Neural cell (in vitro differentiated cells): ENCODE data around the gene CKMT2. TPM values are rescaled to one million over a fixed set of nuclear protein-coding genes. Genes with fewer than 3 reads are reported as not detected.

Experiments
- H2AFZ ChIP-seq: fragments of 200-600, 300-800 bp; sonication (generic), shearing (Covaris generic); 2 replicates; pipeline ENCODE4 v1.6.0; 2014; ENCODE audit warnings: low read depth, mild to moderate bottlenecking, antibody characterized with exemption, low read length, moderate library complexity
- H3F3A ChIP-seq: fragments of 200-600 bp; shearing (Covaris generic); 2 replicates; pipeline ENCODE4 v1.6.1; 2016; ENCODE audit warnings: mild to moderate bottlenecking, moderate library complexity, mixed read lengths, antibody characterized with exemption, low read length; ENCODE audit not compliant: insufficient read depth, poor library complexity, severe bottlenecking
- H3K27ac ChIP-seq: fragments of 200-600, 300-800 bp; sonication (generic), shearing (Covaris generic); 2 replicates; pipeline ENCODE4 v1.5.1; 2014; ENCODE audit warnings: mild to moderate bottlenecking, low read length, moderate library complexity
- H3K27me3 ChIP-seq: fragments of 300-800, 200-600 bp; sonication (generic), shearing (Covaris generic); 2 replicates; pipeline ENCODE4 v1.6.0; 2014; ENCODE audit warnings: mild to moderate bottlenecking, low read depth, low read length, moderate library complexity; ENCODE audit not compliant: insufficient read depth
- H3K36me3 ChIP-seq: fragments of 300-800, 200-600 bp; sonication (generic), shearing (Covaris generic); 2 replicates; pipeline ENCODE4 v1.5.1; 2014; ENCODE audit warnings: mild to moderate bottlenecking, antibody characterized with exemption, low read length, moderate library complexity; ENCODE audit not compliant: insufficient read depth
- H3K4me2 ChIP-seq: fragments of 300-800, 200-600 bp; sonication (generic), shearing (Covaris generic); 2 replicates; pipeline ENCODE4 v1.6.0; 2014; ENCODE audit warnings: mild to moderate bottlenecking, low read length
- H3K4me3 ChIP-seq: fragments of 300-800, 200-600 bp; sonication (generic), shearing (Covaris generic); 2 replicates; pipeline ENCODE4 v1.5.1; 2014; ENCODE audit warnings: mild to moderate bottlenecking, low read length, moderate library complexity
- H3K79me2 ChIP-seq: fragments of 200-600 bp; shearing (Covaris generic); replicated peaks from 2 replicates; pipeline ENCODE4 v1.6.0; 2014; ENCODE audit warnings: mild to moderate bottlenecking, low read length, moderate library complexity; ENCODE audit not compliant: insufficient read depth
- H3K9ac ChIP-seq: fragments of 300-800, 200-600 bp; sonication (generic), shearing (Covaris generic); 2 replicates; pipeline ENCODE4 v1.6.1; 2016; ENCODE audit warnings: mild to moderate bottlenecking, low read length, mixed read lengths
- H3K9me2 ChIP-seq: fragments of 200-600 bp; shearing (Covaris generic); 2 replicates; pipeline ENCODE4 v1.6.1; 2016; ENCODE audit warnings: mild to moderate bottlenecking, low read length, mixed read lengths; ENCODE audit not compliant: insufficient read depth
- H3K9me3 ChIP-seq: fragments of 200-600, 300-800 bp; sonication (generic), shearing (Covaris generic); 2 replicates; pipeline ENCODE4 v1.6.1; 2016; ENCODE audit warnings: mild to moderate bottlenecking, mixed run types, low read length, moderate library complexity, mixed read lengths
- H4K20me1 ChIP-seq: fragments of 200-600 bp; shearing (Covaris generic); 2 replicates; pipeline ENCODE4 v1.6.1; 2016; ENCODE audit warnings: mild to moderate bottlenecking, mixed run types; ENCODE audit not compliant: insufficient read depth
- CTCF ChIP-seq: fragments of 450-650 bp; IDR thresholded peaks from 2 replicates; pipeline ENCODE4 v1.5.1; 2014; ENCODE audit warnings: antibody characterized with exemption, mild to moderate bottlenecking, moderate library complexity; ENCODE audit not compliant: poor library complexity, severe bottlenecking
- EP300 ChIP-seq: fragments of 450-650 bp; conservative IDR thresholded peaks from 2 replicates; pipeline ENCODE4 v1.6.1; 2014; ENCODE audit warnings: antibody characterized with exemption, mild to moderate bottlenecking, moderate library complexity; ENCODE audit not compliant: poor library complexity, severe bottlenecking
- EZH2 ChIP-seq: fragments of 200-600, 300-800 bp; shearing (Covaris generic), sonication (generic); IDR thresholded peaks from 2 replicates; pipeline ENCODE4 v1.6.1; 2014; ENCODE audit warnings: antibody characterized with exemption, low read length, borderline replicate concordance, mild to moderate bottlenecking; ENCODE audit not compliant: insufficient read depth, poor library complexity, severe bottlenecking
- MXI1 ChIP-seq: fragments of 450-650 bp; conservative IDR thresholded peaks from 2 replicates; pipeline ENCODE4 v1.6.1; 2014; ENCODE audit warnings: antibody characterized with exemption, mild to moderate bottlenecking; ENCODE audit not compliant: poor library complexity, severe bottlenecking
- POLR2AphosphoS5 ChIP-seq: IDR thresholded peaks from 2 replicates; pipeline ENCODE4 v1.6.1; 2012
- RAD21 ChIP-seq: fragments of 450-650 bp; conservative IDR thresholded peaks from 2 replicates; pipeline ENCODE4 v1.6.1; 2014; ENCODE audit warnings: antibody characterized with exemption, mild to moderate bottlenecking, moderate library complexity
- REST ChIP-seq: IDR thresholded peaks from 2 replicates; pipeline ENCODE4 v1.6.1; 2012; ENCODE audit warnings: borderline replicate concordance
- SMC3 ChIP-seq: fragments of 450-650 bp; conservative IDR thresholded peaks from 2 replicates; pipeline ENCODE4 v1.6.1; 2014; ENCODE audit warnings: antibody characterized with exemption, mild to moderate bottlenecking, moderate library complexity; ENCODE audit not compliant: poor library complexity
- TAF1 ChIP-seq: IDR thresholded peaks from 2 replicates; pipeline ENCODE4 v1.6.1; 2012; ENCODE audit warnings: low read depth
- polyA plus RNA-seq: library from polyadenylated mRNA; depleted of rRNA; stranded (reverse); fragments of >200 nt; gene quantifications from 2 replicates; pipeline ENCODE4 v1.2.3, GENCODE V29; 2014

Gene CKMT2
- polyA plus RNA-seq, 1 donor from 2014 or later: not detected

GRCh38 chr5:81202655-81203054 is 30.5 kb upstream of the CKMT2 start:
- Histone ChIP-seq H4K20me1 (no peaks in the 10 kb centered on the region), H3K27me3 (no peaks in the 10 kb centered on the region), H3K36me3 (no peaks in the 10 kb centered on the region), H3K9me3 (no peaks in the 10 kb centered on the region), H3F3A (no peaks in the 10 kb centered on the region), H3K9ac (no peak overlapping the region), H3K4me2 (no peak overlapping the region), H3K27ac (no peak overlapping the region), H2AFZ (no peak overlapping the region), H3K9me2 (no peaks in the 10 kb centered on the region), H3K4me3 (no peak overlapping the region), H3K79me2 (no peaks in the 10 kb centered on the region)
- TF ChIP-seq CTCF (no peak), RAD21 (no peak), SMC3 (no peak), TAF1 (no peak), POLR2AphosphoS5 (no peak), MXI1 (no peak), REST (no peak), EP300 (no peak), EZH2 (no peak)

DNA sequence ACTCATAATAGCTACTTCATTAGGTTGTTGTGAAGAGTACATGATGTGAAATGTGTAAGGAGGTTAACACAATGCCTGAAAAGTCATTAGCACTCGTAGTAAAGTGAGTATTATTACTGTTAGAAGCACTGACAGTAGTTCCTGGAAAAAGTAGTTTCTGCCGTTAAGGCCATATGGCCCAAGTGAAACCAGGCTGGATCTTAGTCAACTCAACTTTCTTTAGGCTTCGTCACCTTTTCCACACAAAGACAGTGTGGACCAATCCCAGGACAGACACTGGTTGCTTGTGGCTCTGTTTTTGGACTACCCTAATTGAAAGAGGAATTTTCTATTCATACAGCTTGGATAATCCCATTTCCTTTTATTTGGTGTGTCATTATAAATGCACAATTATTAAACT is 29.4 kb upstream of the CKMT2 start:
- Histone ChIP-seq H3K9ac (no peak overlapping the region), H3K79me2 (no peaks in the 10 kb centered on the region), H3K9me3 (no peaks in the 10 kb centered on the region), H2AFZ (no peak overlapping the region), H3K36me3 (no peaks in the 10 kb centered on the region), H3K27me3 (no peaks in the 10 kb centered on the region), H3K27ac (no peak overlapping the region), H3K4me3 (no peak overlapping the region), H3K9me2 (no peaks in the 10 kb centered on the region), H3K4me2 (no peak overlapping the region), H3F3A (no peaks in the 10 kb centered on the region), H4K20me1 (no peaks in the 10 kb centered on the region)
- no peak for TF ChIP-seq CTCF
